ENCODE measurements around the gene GIT1.

The GIT1 gene

GRCh38 chr17:29615492-29616299, 26.2 kb upstream of the GIT1 start:
- DNase-seq, result no peak

GRCh38 chr17:29615048-29615385, 25.6 kb upstream of the GIT1 start:
- DNase-seq, result no peak

GRCh38 chr17:29614349-29615047, 25.1 kb upstream of the GIT1 start:
- no peak for DNase-seq

- DNase-seq, result no peak
Measured at GRCh38 chr17:29613856-29614255, 24.4 kb upstream of the GIT1 start.

- DNase-seq, result no peak
Measured at GRCh38 chr17:29613352-29613837, 23.9 kb upstream of the GIT1 start.

- DNase-seq, result no peak
Measured at GRCh38 chr17:29612404-29613280, 23.2 kb upstream of the GIT1 start.

GRCh38 chr17:29612094-29612403, 22.6 kb upstream of the GIT1 start:
- no peak for DNase-seq

GRCh38 chr17:29611351-29612093, 22.1 kb upstream of the GIT1 start:
- DNase-seq, result no peak

- no peak for DNase-seq
Measured at GRCh38 chr17:29610395-29610794, 20.9 kb upstream of the GIT1 start.

GRCh38 chr17:29608986-29609385, 19.5 kb upstream of the GIT1 start:
- no peak for DNase-seq

GRCh38 chr17:29607557-29608195, 18.2 kb upstream of the GIT1 start:
- no peak for DNase-seq

- DNase-seq, result no peak
Measured at GRCh38 chr17:29603109-29603674, 13.7 kb upstream of the GIT1 start.

- no peak for DNase-seq
Measured at GRCh38 chr17:29597361-29598172, 8.1 kb upstream of the GIT1 start.

- DNase-seq, result no peak
Measured at GRCh38 chr17:29596811-29597210, 7.4 kb upstream of the GIT1 start.

GRCh38 chr17:29595943-29596774, 6.7 kb upstream of the GIT1 start:
- DNase-seq, result no peak

GRCh38 chr17:29595107-29595942, 5.9 kb upstream of the GIT1 start:
- no peak for DNase-seq

GRCh38 chr17:29594519-29595090, 5.2 kb upstream of the GIT1 start:
- no peak for DNase-seq

- DNase-seq, result no peak
Measured at GRCh38 chr17:29593591-29594518, 4.4 kb upstream of the GIT1 start.

Data from NK-92 treated with Interleukin-12 subunit alpha and Interleukin-12 subunit beta, amount 100 ng/mL, for 24 hours (cell line).